GM12865 (cell line): Measurements from ENCODE around the gene MKNK2.

Experiments used
- DNase-seq: peaks from one replicate; pipeline ENCODE4 v3.0.0; 2010; ENCODE audit warnings: low read depth
- H3K4me3 ChIP-seq: 2 replicates; pipeline ENCODE4 v1.5.1; 2011; ENCODE audit warnings: mild to moderate bottlenecking, low read depth, low read length, control low read depth
- TF ChIP-seq, protein P1 (sequence below): IDR thresholded peaks from 2 replicates; pipeline ENCODE4 v1.5.1; 2011; ENCODE audit warnings: low read length, control low read depth, low read depth, inconsistent platforms; ENCODE audit not compliant: insufficient read depth; ENCODE audit errors: missing control alignments

MKNK2 gene

DNA sequence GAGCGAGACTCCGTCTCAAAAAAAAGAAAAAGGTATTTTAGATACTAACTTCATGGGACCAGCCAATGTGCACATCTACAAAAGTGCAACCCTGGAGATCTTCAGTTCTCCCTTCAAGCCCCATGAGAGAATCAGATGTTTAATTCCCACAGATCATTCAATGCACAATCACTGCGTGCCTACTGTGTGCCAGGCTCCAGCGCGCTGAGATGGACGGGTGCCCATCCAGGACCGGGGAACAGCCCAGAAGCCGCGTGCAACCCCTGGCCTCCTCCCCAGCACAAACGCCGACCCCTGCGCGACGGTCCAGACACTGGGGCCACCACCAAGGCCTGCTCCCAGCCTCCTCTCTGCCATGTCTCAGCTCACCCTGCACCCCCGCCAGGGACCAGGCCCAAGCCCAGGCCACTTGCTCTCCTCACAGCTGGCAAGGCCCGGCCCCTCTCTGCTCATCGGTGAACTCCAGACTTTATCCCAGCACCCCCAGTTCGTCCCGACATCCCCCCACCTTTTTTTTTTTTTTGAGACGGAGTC lies 40.8 kb downstream of the MKNK2 start:
- DNase-seq, result no peak
- H3K4me3 ChIP-seq, result no peak overlapping the region
- TF ChIP-seq, protein P1, sequence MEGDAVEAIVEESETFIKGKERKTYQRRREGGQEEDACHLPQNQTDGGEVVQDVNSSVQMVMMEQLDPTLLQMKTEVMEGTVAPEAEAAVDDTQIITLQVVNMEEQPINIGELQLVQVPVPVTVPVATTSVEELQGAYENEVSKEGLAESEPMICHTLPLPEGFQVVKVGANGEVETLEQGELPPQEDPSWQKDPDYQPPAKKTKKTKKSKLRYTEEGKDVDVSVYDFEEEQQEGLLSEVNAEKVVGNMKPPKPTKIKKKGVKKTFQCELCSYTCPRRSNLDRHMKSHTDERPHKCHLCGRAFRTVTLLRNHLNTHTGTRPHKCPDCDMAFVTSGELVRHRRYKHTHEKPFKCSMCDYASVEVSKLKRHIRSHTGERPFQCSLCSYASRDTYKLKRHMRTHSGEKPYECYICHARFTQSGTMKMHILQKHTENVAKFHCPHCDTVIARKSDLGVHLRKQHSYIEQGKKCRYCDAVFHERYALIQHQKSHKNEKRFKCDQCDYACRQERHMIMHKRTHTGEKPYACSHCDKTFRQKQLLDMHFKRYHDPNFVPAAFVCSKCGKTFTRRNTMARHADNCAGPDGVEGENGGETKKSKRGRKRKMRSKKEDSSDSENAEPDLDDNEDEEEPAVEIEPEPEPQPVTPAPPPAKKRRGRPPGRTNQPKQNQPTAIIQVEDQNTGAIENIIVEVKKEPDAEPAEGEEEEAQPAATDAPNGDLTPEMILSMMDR, result no peak

DNA sequence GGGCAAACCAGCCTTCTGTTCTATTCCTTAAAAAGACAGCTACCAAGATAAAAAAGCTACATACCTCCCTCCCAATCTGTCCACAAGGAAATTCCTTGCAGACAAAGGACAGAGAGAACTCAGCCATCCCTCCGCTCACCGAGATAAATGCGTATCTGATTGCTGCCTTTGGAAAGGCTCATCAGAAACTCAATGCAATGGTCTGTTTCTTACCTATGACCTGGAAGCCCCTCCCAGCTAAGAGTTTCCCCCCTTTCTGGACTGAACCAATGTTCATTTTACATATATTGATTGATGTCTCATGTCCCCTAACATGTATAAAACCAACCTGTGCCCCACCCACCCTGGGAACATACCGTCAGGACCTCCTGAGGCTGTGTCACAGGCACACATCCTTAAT lies 47.2 kb downstream of the MKNK2 start:
- no peak overlapping the region for H3K4me3 ChIP-seq
- TF ChIP-seq, protein P1, result no peak
- DNase-seq, result no peak

DNA sequence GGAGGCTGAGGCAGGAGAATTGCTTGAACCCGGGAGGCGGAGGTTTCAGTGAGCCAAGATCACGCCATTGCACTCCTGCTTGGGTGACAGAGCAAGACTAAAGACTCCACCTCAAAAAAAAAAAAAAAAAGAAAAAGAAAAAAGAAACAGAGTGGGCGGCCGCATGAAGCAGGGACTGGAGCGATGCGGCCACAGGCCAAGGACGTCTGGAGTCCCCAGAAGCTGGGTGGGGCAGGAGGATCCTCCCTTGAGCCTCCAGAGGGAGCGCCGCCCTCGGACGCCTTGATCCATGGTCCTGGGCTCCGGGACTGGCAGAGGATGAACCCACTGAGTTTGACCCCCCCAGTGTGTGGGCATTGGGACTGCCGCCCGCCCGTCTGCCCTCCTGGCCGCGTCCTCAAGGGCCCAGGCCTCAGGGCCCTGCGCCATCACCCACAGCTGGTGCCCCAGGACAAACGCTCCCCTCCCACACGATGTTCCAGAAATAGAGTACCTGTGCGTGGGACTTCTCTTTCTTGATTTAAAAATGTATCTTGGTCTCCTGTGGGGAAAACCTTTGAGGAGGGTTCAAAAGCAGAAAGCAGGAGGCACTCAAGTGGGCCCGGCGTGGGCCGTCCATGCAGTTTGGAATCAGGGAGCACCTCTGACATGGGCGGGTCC lies 51.1 kb downstream of the MKNK2 start:
- H3K4me3 ChIP-seq, result no peak overlapping the region
- DNase-seq, result peak; percentile 48
- TF ChIP-seq, protein P1, result no peak

DNA sequence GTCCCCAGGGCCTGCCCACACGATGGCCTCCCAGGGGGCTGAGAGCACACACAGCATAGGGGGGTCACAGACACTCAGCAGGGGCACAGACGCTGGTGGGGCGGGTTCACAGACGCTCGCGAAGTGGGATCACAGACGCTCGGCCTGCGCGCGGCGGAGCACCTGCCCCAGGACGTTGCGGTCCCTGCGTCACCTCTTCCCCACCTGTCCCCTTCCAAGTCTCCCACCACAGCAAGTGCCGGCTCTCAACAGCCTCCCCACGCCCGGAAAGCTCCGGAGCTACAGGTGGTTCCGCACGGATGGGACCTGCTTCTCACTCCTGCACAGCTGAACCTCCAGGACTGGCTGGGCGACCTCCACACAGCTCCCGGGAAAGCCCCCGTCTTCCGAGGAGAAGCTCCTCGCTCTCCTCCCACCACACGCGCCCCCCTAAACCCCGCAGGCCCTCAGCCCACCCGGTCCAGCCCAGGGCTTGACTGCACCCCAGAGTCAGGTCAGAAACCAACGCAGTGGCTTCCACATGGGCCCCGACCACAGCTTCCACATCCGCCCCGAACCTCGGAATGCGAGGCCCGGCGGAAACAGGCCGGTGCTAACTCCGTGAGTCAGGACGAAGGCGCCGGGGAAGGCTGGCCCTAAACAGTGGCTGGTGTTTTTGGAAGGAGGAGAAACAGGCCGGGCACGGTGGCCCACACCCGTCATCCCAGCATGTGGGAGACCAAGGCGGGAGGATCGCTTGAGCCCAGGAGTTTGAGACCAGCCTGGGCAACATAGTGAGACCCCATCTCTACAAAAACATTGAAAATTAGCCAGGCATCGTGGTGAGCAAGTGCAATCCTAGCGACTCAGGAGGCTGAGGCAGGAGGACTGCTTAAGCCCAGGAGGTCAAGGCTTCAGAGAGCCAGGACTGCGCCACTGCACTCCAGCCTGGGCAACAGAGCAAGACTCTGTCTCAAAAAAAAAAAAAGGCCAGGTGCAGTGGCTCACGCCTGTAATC lies 52.0 kb downstream of the MKNK2 start:
- H3K4me3 ChIP-seq, result no peak overlapping the region
- peak; percentile 41 for DNase-seq
- TF ChIP-seq, protein P1, result no peak

DNA sequence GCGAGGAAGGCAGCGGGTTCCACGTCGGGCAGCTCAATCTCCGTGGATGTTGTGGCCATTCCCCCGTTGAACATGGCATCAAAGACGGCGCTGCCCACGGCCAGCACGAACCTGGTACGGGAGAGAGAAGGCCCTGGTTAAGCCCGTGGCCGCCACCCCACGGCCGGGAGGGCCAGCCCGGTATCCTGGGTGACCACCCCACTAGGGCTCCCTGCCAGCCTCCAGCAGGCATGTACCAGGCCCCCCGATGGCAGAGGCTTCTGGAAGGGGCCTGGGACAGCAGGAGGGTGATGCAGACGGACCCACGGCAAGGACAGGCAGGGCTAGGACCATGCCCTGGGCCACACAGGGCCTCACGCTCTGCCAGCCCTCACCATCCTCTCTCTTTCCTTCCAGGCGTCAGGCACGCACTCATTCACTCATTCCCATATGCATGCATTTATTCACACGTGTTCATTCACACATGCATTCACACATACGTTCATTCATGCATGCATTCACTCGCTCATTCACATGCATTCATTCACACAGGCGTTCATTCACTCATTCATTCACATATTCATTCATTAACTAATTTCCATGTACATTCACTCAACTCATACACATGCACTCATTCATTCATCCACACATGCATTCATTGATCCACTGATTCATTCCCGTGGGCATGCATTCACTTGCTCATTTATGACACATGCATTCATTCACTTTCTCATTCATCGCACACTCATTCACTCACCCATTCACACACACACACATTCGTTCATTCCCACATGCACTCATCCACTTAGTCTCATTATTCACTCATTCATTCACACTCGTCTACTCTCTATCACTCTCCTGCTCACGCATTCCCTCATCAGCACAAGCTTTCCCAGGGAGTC lies 53.5 kb downstream of the MKNK2 start:
- DNase-seq, result no peak
- no peak overlapping the region for H3K4me3 ChIP-seq
- TF ChIP-seq, protein P1, result no peak

DNA sequence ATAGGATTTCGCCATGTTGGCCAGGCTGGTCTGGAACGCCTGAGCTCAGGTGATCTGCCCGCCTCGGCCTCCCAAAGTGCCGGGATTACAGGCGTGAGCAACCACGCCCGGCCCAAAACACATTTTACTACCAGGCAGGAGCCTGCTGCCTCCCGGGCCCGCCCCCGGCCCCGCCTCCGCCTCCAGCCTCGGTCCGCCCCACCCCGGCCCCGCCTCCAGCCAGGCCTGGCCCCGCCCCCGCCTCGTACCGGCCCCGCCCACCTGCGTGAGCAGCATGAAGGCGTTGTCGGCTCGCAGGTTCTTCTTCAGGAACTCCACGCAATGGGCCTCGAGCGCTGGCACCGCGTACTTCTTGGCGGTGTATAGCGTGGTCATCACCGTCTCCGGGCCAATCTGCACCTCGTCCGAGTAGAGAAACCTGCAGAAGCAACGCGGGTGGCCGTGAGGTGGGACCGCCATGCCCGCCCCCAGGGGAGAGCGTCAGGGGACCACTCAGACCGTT lies 58.2 kb downstream of the MKNK2 start:
- no peak overlapping the region for H3K4me3 ChIP-seq
- TF ChIP-seq, protein P1, result no peak
- no peak for DNase-seq
